ENCODE data around the gene TEX50. TPM values are rescaled to one million over a fixed set of nuclear protein-coding genes. Genes with fewer than 3 reads are reported as not detected.

TEX50 gene
- total RNA-seq, 2 donors from 2014 or later = not detected

GRCh38 chr1:173646656-173647055 lies 11.5 kb downstream of the TEX50 start:
- TF ChIP-seq CTCF (IDR thresholded peaks at IDR 0.05) = no peak
- no peak overlapping the region for H3K4me3 ChIP-seq
- no peak for ATAC-seq (ENCODE audit: insufficient number of reproducible peaks, low FRiP score, low read depth)

GRCh38 chr1:173648880-173649605 lies 13.9 kb downstream of the TEX50 start:
- Histone ChIP-seq H3K27ac (no peak overlapping the region), H3K4me3 (no peak overlapping the region), H3K4me1 (ENCODE audit: control insufficient read depth in 1 of 2, low read depth in 2 of 2) (no peaks in the 10 kb centered on the region), H3K9me3 (no peaks in the 10 kb centered on the region), H3K36me3 (no peaks in the 10 kb centered on the region), H3K27me3 (replicated peaks; ENCODE audit: insufficient read depth) (no peaks in the 10 kb centered on the region)
- no peak for DNase-seq (ENCODE audit: low spot score)
- no peak for TF ChIP-seq CTCF (IDR thresholded peaks at IDR 0.05)
- no peak for ATAC-seq (ENCODE audit: insufficient number of reproducible peaks, low FRiP score, low read depth)

More at GRCh38 chr1:173646656-173647055, 11.5 kb downstream of the TEX50 start:
- Histone ChIP-seq H3K9me3 (no peaks in the 10 kb centered on the region), H3K27me3 (replicated peaks; ENCODE audit: insufficient read depth) (no peaks in the 10 kb centered on the region), H3K36me3 (no peaks in the 10 kb centered on the region), H3K27ac (no peak overlapping the region), H3K4me1 (ENCODE audit: control insufficient read depth in 1 of 2, low read depth in 2 of 2) (no peaks in the 10 kb centered on the region)
- DNase-seq (ENCODE audit: low spot score) = no peak

- no peak for ATAC-seq (ENCODE audit: insufficient number of reproducible peaks, low FRiP score, low read depth)
Observed at GRCh38 chr1:173660306-173660705, 25.2 kb downstream of the TEX50 start.

GRCh38 chr1:173661271-173661670 lies 26.1 kb downstream of the TEX50 start:
- H3K4me1 ChIP-seq (ENCODE audit: control insufficient read depth in 1 of 2, low read depth in 2 of 2) = no peaks in the 10 kb centered on the region
- H3K4me3 ChIP-seq = no peak overlapping the region
- DNase-seq (ENCODE audit: low spot score) (no peak), ATAC-seq (ENCODE audit: insufficient number of reproducible peaks, low FRiP score, low read depth) (no peak)
- H3K27ac ChIP-seq = no peak overlapping the region
- no peaks in the 10 kb centered on the region for H3K9me3 ChIP-seq
- H3K27me3 ChIP-seq (replicated peaks; ENCODE audit: insufficient read depth) = no peaks in the 10 kb centered on the region
- H3K36me3 ChIP-seq = no peaks in the 10 kb centered on the region
- TF ChIP-seq CTCF (IDR thresholded peaks at IDR 0.05) = no peak

More at GRCh38 chr1:173660306-173660705, 25.2 kb downstream of the TEX50 start:
- TF ChIP-seq CTCF (IDR thresholded peaks at IDR 0.05) = no peak
- H3K27me3 ChIP-seq (replicated peaks; ENCODE audit: insufficient read depth) = no peaks in the 10 kb centered on the region
- H3K4me3 ChIP-seq = no peak overlapping the region
- no peaks in the 10 kb centered on the region for H3K4me1 ChIP-seq (ENCODE audit: control insufficient read depth in 1 of 2, low read depth in 2 of 2)
- H3K36me3 ChIP-seq = no peaks in the 10 kb centered on the region
- H3K27ac ChIP-seq = no peak overlapping the region
- DNase-seq (ENCODE audit: low spot score) = no peak
- H3K9me3 ChIP-seq = peaks cover 7% of the 10 kb centered on the region

- Histone ChIP-seq H3K27ac (no peak overlapping the region), H3K36me3 (no peaks in the 10 kb centered on the region), H3K27me3 (replicated peaks; ENCODE audit: insufficient read depth) (no peaks in the 10 kb centered on the region), H3K9me3 (no peaks in the 10 kb centered on the region), H3K4me3 (no peak overlapping the region), H3K4me1 (ENCODE audit: control insufficient read depth in 1 of 2, low read depth in 2 of 2) (no peaks in the 10 kb centered on the region)
- no peak for ATAC-seq (ENCODE audit: insufficient number of reproducible peaks, low FRiP score, low read depth)
- no peak for TF ChIP-seq CTCF (IDR thresholded peaks at IDR 0.05)
- no peak for DNase-seq (ENCODE audit: low spot score)
Observed at GRCh38 chr1:173661763-173662162, 26.6 kb downstream of the TEX50 start.

Data from thoracic aorta (tissue), 2 donors.